KOPT-K1 (cell line): ENCODE measurements around the gene ZRANB3.
"Not testable (repeated sequence)": the region's sequence is repeated elsewhere in the genome, so short reads cannot be mapped to it uniquely, and the experiment has no call there.

Experiments used
- H3K27ac ChIP-seq: fragments of 200-600 bp; sonication (generic); 2 replicates; pipeline ENCODE4 v1.5.1; 2016; ENCODE audit warnings: antibody characterized with exemption, mild to moderate bottlenecking, low read depth, low read length; ENCODE audit not compliant: poor library complexity, severe bottlenecking
- H3K36me3 ChIP-seq: fragments of 200-600 bp; sonication (generic); 2 replicates; pipeline ENCODE4 v1.5.1; 2017; ENCODE audit warnings: antibody characterized with exemption, mild to moderate bottlenecking, low read length, moderate library complexity; ENCODE audit not compliant: insufficient read depth
- H3K9me3 ChIP-seq: fragments of 200-600 bp; sonication (generic); 2 replicates; pipeline ENCODE4 v1.5.1; 2017; ENCODE audit warnings: antibody characterized with exemption, low read length, mild to moderate bottlenecking; ENCODE audit not compliant: insufficient read depth, poor library complexity, severe bottlenecking

Gene ZRANB3

GRCh38 chr2:135320465-135321355, 210.3 kb downstream of the ZRANB3 start:
- H3K36me3 ChIP-seq, result no peaks in the 10 kb centered on the region
- no peak overlapping the region for H3K27ac ChIP-seq
- peaks cover 6% of the 10 kb centered on the region for H3K9me3 ChIP-seq

GRCh38 chr2:135318808-135319207, 212.2 kb downstream of the ZRANB3 start:
- no peaks in the 10 kb centered on the region for H3K36me3 ChIP-seq
- H3K27ac ChIP-seq, result no peak overlapping the region
- H3K9me3 ChIP-seq, result no peaks in the 10 kb centered on the region

- no peaks in the 10 kb centered on the region for H3K9me3 ChIP-seq
- no peaks in the 10 kb centered on the region for H3K36me3 ChIP-seq
- no peak overlapping the region for H3K27ac ChIP-seq
These were observed 213.6 kb downstream of the ZRANB3 start for GRCh38 chr2:135317375-135317774.

GRCh38 chr2:135311962-135312361, 219.1 kb downstream of the ZRANB3 start:
- no peaks in the 10 kb centered on the region; the same call in 1 of the 2 replicates for H3K36me3 ChIP-seq
- H3K9me3 ChIP-seq, result no peaks in the 10 kb centered on the region
- H3K27ac ChIP-seq, result no peak overlapping the region

- Histone ChIP-seq H3K27ac (no peak overlapping the region), H3K9me3 (peaks cover 4% of the 10 kb centered on the region), H3K36me3 (no peaks in the 10 kb centered on the region; the same call in 1 of the 2 replicates)
These were observed 219.8 kb downstream of the ZRANB3 start for GRCh38 chr2:135311268-135311667.

GRCh38 chr2:135304694-135305093, 226.3 kb downstream of the ZRANB3 start:
- Histone ChIP-seq H3K9me3 (peaks cover 16% of the 10 kb centered on the region), H3K27ac (no peak overlapping the region), H3K36me3 (no peaks in the 10 kb centered on the region; the same call in 1 of the 2 replicates)

GRCh38 chr2:135299658-135300244, 231.3 kb downstream of the ZRANB3 start:
- no peak overlapping the region for H3K27ac ChIP-seq
- H3K36me3 ChIP-seq, result peaks cover 13% of the 10 kb centered on the region; the same call in 1 of the 2 replicates

GRCh38 chr2:135299165-135299564, 231.9 kb downstream of the ZRANB3 start:
- Histone ChIP-seq H3K27ac (no peak overlapping the region), H3K9me3 (peaks cover 21% of the 10 kb centered on the region), H3K36me3 (peaks cover 13% of the 10 kb centered on the region; the same call in 1 of the 2 replicates)

More at GRCh38 chr2:135299658-135300244, 231.3 kb downstream of the ZRANB3 start:
- H3K9me3 ChIP-seq, result peaks cover 21% of the 10 kb centered on the region

- not testable (repeated sequence) for H3K36me3 ChIP-seq, H3K27ac ChIP-seq, H3K9me3 ChIP-seq
These were observed 243.9 kb downstream of the ZRANB3 start for GRCh38 chr2:135287121-135287520.

- H3K27ac ChIP-seq, result no peak overlapping the region
- no peaks in the 10 kb centered on the region for H3K36me3 ChIP-seq
- H3K9me3 ChIP-seq, result no peaks in the 10 kb centered on the region
These were observed 245.6 kb downstream of the ZRANB3 start for GRCh38 chr2:135285391-135285790.

GRCh38 chr2:135281379-135281778, 249.6 kb downstream of the ZRANB3 start:
- Histone ChIP-seq H3K9me3 (no peaks in the 10 kb centered on the region), H3K27ac (no peak overlapping the region), H3K36me3 (no peaks in the 10 kb centered on the region)

GRCh38 chr2:135279209-135279608, 251.8 kb downstream of the ZRANB3 start:
- Histone ChIP-seq H3K9me3 (peaks cover 2% of the 10 kb centered on the region), H3K36me3 (no peaks in the 10 kb centered on the region), H3K27ac (no peak overlapping the region)

- no peaks in the 10 kb centered on the region for H3K36me3 ChIP-seq
- H3K9me3 ChIP-seq, result peaks cover 4% of the 10 kb centered on the region
- H3K27ac ChIP-seq, result no peak overlapping the region
These were observed 254.5 kb downstream of the ZRANB3 start for GRCh38 chr2:135276525-135276924.

GRCh38 chr2:135271006-135271405, 260.0 kb downstream of the ZRANB3 start:
- no peaks in the 10 kb centered on the region for H3K36me3 ChIP-seq
- no peak overlapping the region for H3K27ac ChIP-seq
- peaks cover 4% of the 10 kb centered on the region for H3K9me3 ChIP-seq

- H3K27ac ChIP-seq, result no peak overlapping the region
- H3K36me3 ChIP-seq, result no peaks in the 10 kb centered on the region; the same call in 1 of the 2 replicates
- H3K9me3 ChIP-seq, result no peaks in the 10 kb centered on the region
These were observed 265.0 kb downstream of the ZRANB3 start for GRCh38 chr2:135265960-135266490.
